ENCODE data around the gene INSYN1.
"Not testable (repeated sequence)": the region's sequence is repeated elsewhere in the genome, so short reads cannot be mapped to it uniquely, and the experiment has no call there.

INSYN1 gene

DNA sequence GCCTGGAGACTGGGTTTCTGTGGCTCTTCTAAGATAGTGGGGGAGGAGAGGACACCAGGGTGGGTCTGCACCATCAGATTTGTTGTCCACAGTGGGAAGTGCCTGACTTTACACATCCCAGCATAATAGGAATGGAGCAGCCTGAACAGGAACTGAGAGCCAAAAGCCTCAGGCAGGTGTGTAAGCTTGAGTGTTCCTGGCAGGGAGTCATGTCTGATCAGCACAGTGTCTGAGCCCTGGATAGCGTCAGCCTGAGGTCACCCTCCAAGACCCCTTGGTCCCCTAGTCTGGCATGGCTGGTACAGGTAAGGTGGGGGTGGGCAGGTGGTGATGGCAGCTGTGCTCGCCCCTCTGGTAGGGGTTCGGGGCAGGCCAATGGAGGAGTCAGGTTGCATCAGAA is 20.2 kb downstream of the INSYN1 start:
- TF ChIP-seq, protein P1, sequence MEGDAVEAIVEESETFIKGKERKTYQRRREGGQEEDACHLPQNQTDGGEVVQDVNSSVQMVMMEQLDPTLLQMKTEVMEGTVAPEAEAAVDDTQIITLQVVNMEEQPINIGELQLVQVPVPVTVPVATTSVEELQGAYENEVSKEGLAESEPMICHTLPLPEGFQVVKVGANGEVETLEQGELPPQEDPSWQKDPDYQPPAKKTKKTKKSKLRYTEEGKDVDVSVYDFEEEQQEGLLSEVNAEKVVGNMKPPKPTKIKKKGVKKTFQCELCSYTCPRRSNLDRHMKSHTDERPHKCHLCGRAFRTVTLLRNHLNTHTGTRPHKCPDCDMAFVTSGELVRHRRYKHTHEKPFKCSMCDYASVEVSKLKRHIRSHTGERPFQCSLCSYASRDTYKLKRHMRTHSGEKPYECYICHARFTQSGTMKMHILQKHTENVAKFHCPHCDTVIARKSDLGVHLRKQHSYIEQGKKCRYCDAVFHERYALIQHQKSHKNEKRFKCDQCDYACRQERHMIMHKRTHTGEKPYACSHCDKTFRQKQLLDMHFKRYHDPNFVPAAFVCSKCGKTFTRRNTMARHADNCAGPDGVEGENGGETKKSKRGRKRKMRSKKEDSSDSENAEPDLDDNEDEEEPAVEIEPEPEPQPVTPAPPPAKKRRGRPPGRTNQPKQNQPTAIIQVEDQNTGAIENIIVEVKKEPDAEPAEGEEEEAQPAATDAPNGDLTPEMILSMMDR (IDR thresholded peaks at IDR 0.05; ENCODE audit: low read depth, low read length), result no peak
- no peak overlapping the region for H3K4me3 ChIP-seq (replicated peaks in 1 of 2; ENCODE audit: low read depth in 2 of 2, low read length in 2 of 2)
- DNase-seq (ENCODE audit: low read depth in 2 of 2), result no peak

DNA sequence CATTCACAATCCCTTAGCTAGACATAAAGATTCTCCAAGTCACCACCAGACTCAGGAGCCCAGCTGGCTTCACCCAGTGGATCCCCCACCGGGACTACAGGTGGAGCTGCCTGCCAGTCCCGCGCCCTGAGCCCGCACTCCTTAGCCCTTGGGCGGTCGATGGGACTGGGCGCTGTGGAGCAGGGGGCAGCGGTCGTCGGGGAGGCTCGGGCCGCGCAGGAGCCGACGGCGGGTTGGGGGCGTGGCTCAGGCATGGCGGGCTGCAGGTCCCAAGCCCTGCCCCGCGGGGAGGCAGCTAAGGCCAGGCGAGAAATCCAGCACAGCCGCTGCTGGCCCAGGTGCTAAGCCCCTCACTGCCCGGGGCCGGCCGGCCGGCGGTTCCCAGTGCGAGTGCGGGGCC is 21.1 kb downstream of the INSYN1 start:
- H3K4me3 ChIP-seq (replicated peaks in 1 of 2; ENCODE audit: low read depth in 2 of 2, low read length in 2 of 2); DNase-seq (ENCODE audit: low read depth in 2 of 2): not testable (repeated sequence)

DNA sequence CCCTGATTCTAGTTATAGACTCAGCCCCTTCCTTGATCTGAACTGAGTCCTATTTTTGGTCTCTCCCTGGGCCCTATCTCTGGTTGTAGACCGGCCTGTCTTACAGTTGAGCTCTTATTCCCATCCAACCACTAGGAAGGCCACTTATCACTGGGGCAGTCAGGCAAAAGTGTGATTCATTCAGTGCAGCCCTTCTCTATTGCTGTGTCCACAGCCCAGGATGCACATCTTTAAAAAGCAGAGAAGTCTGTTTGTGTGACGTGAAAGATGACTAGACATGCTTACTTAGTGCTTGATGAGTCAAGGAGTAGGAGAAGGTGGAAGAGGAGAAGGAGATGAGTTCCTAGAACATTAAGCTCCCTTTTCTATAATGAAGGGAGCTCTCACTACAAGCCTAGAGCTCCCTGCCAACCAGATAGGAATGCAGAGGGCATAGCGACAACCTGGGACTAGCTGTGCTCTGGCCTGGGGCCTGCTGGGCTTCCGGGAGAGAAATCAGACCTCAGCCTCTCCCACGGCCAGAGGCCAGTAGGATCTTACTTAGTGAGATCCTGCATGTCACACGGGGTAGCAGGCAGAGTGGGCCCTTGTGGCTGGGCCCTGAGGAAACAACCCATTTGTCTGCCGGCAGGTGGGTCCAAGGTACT is 25.7 kb downstream of the INSYN1 start:
- TF ChIP-seq, protein P1 (IDR thresholded peaks at IDR 0.05; ENCODE audit: low read depth, low read length), result no peak
- peak; percentile 49 to 79 for DNase-seq (ENCODE audit: low read depth in 2 of 2)
- no peak overlapping the region for H3K4me3 ChIP-seq (replicated peaks in 1 of 2; ENCODE audit: low read depth in 2 of 2, low read length in 2 of 2)

DNA sequence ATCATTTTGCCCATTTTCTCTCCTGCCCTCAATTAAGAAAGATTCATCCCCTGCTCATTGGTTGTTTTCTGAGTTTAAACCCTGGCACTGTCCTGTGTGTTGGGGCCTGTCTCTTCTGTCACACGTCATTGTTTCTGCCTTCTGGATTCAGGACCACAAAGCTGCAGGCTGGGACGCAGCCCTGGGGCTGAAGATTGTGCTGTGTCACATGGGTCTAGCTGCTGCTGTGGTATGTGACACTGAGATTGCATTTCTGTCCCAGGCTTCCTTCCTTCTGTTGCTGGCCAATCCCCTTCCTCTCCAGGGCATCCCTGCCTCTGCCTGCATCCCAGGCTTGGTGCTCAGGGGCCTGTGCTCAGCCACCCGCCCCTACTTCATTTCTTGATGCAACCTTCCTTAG is 28.9 kb downstream of the INSYN1 start:
- no peak for DNase-seq (ENCODE audit: low read depth in 2 of 2)
- TF ChIP-seq, protein P1 (IDR thresholded peaks at IDR 0.05; ENCODE audit: low read depth, low read length), result no peak
- no peak overlapping the region for H3K4me3 ChIP-seq (replicated peaks in 1 of 2; ENCODE audit: low read depth in 2 of 2, low read length in 2 of 2)

DNA sequence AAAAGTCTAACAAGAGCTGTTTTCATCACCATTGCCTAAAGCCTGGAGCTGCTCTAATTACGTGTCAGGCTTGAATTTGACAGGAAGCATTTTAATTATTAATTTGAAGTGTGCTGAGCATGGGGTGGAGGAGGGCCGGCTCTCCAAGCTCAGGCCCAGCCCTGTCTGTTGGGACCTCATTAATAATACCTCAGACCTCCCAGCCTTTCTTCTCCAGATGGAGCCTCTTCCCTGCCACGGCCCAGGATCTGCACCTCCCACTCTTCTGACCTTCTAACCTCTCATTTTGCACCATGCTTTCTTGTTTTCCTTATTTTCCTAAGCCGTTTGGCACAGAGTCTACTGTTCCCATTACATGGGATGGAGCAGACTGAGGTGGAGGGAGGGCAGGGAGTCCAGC is 30.0 kb downstream of the INSYN1 start:
- no peak for DNase-seq (ENCODE audit: low read depth in 2 of 2)
- TF ChIP-seq, protein P1 (IDR thresholded peaks at IDR 0.05; ENCODE audit: low read depth, low read length), result no peak
- no peak overlapping the region for H3K4me3 ChIP-seq (replicated peaks in 1 of 2; ENCODE audit: low read depth in 2 of 2, low read length in 2 of 2)

DNA sequence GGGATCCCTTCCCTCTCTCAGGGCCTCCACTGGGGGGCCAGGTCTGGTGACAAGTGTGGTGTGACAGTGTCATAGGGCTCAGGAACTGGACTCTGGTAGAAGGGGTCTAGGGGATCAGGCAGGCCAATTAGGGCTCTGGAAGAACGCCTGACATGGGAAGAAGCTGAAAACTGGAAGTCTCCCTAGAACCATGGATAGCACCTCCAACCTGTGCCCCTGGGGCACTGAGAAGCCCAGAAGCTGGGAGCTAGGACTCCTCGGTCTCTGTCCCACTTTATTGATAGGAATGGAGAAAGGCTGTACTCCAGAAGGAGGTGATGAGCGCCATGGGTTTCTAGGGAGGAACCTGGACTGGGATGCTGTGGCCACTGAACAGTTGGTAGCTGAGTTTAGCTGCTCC is 30.7 kb downstream of the INSYN1 start:
- no peak overlapping the region for H3K4me3 ChIP-seq (replicated peaks in 1 of 2; ENCODE audit: low read depth in 2 of 2, low read length in 2 of 2)
- no peak for DNase-seq (ENCODE audit: low read depth in 2 of 2)
- TF ChIP-seq, protein P1 (IDR thresholded peaks at IDR 0.05; ENCODE audit: low read depth, low read length), result no peak

DNA sequence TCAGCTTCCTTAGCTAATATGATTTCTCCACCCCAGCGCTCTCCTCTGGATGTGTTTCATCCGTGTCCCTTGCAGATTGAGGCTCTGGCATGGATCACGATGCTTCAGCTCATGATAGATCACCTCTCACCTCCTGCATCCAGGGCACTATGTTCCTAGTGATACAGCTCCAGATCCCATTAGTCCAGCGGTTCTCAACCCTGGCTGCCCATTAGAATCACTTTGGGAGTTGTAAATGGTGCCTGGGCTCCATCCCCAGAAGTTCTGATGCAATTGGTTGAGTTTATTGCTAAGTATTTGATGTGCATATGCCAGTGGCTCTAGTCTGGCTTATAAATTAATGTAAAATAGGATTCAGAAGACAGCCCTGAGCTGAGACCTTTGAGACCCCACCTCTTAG is 34.5 kb downstream of the INSYN1 start:
- TF ChIP-seq, protein P1 (IDR thresholded peaks at IDR 0.05; ENCODE audit: low read depth, low read length), result no peak
- H3K4me3 ChIP-seq (replicated peaks in 1 of 2; ENCODE audit: low read depth in 2 of 2, low read length in 2 of 2), result no peak overlapping the region
- DNase-seq (ENCODE audit: low read depth in 2 of 2), result no peak

All from cardiac fibroblast (primary cell).